Activated CD4-positive, alpha-beta T cell treated with anti-CD3 and anti-CD28 coated beads for 36 hours (primary cell): Measurements from ENCODE around the gene PMIS2. TPM values are rescaled to one million over a fixed set of nuclear protein-coding genes. Genes with fewer than 3 reads are reported as not detected.
"Not testable (repeated sequence)": the region's sequence is repeated elsewhere in the genome, so short reads cannot be mapped to it uniquely, and the experiment has no call there.

Experiments used
- ATAC-seq: fragments of 200-7000 bp; cut with Tn5 transposase; one replicate; pipeline ENCODE4 v1.10.0; 2021; ENCODE audit warnings: mild to moderate bottlenecking, moderate library complexity
- CTCF ChIA-PET: fragments of 350-600 bp; sonication (Branson Sonifier 250); formaldehyde crosslinking; loops from one replicate; lab custom pipeline; 2021; ENCODE audit warnings: antibody characterized with exemption; lab: Charles Lee
- POLR2A ChIA-PET: fragments of 350-600 bp; sonication (Branson Sonifier 250); formaldehyde crosslinking; loops from one replicate; lab custom pipeline; 2021; ENCODE audit warnings: antibody characterized with exemption, inconsistent platforms; lab: Charles Lee
- DNase-seq: peaks from one replicate; pipeline ENCODE4 v3.0.0-alpha.2; 2020
- H3K27ac Mint-ChIP-seq: one replicate; pipeline ENCODE4 v1.8.0; 2021; ENCODE audit warnings: mixed read lengths
- H3K27me3 Mint-ChIP-seq: one replicate; pipeline ENCODE4 v1.8.0; 2021; ENCODE audit warnings: mixed read lengths
- H3K36me3 Mint-ChIP-seq: one replicate; pipeline ENCODE4 v1.8.0; 2021; ENCODE audit warnings: low read depth, mixed read lengths
- H3K4me1 Mint-ChIP-seq: one replicate; pipeline ENCODE4 v1.8.0; 2021; ENCODE audit warnings: mixed read lengths
- H3K4me3 Mint-ChIP-seq: one replicate; pipeline ENCODE4 v1.8.0; 2021; ENCODE audit warnings: mild to moderate bottlenecking, moderate library complexity, mixed read lengths
- H3K9me3 Mint-ChIP-seq: one replicate; pipeline ENCODE4 v1.8.0; 2021; ENCODE audit warnings: low read depth, mixed read lengths
- intact Hi-C, 2 experiments: fragments of 100-400 bp; cut with DNase I in 1 of 2; cut with micrococcal nuclease in 1 of 2; formaldehyde crosslinking; loops; one replicate each; pipeline versions ENCODE4 v1.14.2 to v1.15.1; 2022 to 2024; cut with DNase I, micrococcal nuclease
- total RNA-seq, 2 experiments: library from RNA; stranded (reverse); gene quantifications; one replicate each; pipeline ENCODE4 v1.2.3, GENCODE V29; 2021

Gene PMIS2
- total RNA-seq, 2 experiments from 2014 or later = not detected

GRCh38 chr19:35595928-35596327 lies 10.0 kb downstream of the PMIS2 start:
- ChIA-PET CTCF (no interaction called here), POLR2A (no interaction called here)
- Mint-ChIP-seq H3K4me1 (peaks cover 4% of the 10 kb centered on the region), H3K4me3 (no peak overlapping the region), H3K36me3 (no peaks in the 10 kb centered on the region), H3K27ac (no peak overlapping the region), H3K27me3 (peaks cover 10% of the 10 kb centered on the region), H3K9me3 (no peaks in the 10 kb centered on the region)
- no peak for ATAC-seq
- intact Hi-C loops = no loop called here
- DNase-seq = no peak

DNA sequence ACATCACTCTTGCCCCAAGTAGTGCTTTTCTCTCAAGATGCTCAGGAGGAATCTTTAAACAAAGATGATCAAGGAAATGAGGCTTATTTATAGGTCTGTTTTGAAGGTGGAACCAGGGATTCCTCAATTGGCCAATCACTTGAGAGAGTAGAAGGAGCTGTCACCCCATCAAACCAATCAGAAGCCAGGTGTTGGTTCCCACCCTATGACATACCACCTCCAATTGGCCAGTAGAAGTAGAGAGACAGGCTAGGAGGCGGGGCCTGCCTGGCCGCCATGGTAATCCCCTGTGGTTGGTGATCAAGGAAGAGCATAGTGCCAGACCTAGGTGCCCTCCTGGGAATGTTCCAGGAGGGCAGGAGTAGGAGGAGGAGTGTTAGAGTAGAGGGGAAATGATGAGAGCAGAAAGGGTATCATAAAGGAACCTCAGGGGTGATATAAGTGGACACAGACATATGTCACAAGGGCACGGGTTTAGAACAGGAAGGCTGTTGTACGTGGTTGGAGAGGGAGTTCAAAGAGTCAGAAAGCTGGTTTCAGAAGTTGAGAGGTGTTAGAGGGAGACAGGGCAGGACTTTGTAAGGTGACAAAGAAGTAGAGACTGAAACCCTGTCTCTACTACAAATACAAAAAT lies 10.5 kb downstream of the PMIS2 start:
- no peaks in the 10 kb centered on the region for H3K36me3 Mint-ChIP-seq
- CTCF ChIA-PET = interaction anchor here (0.8 to 1.6 kb wide), 2 partner anchors 40 to 86 kb away, joined by 3 to 7 read pairs; no protein-coding TSS in a partner anchor

GRCh38 chr19:35601971-35602370 lies 16.0 kb downstream of the PMIS2 start:
- ChIA-PET POLR2A (no interaction called here), CTCF (interaction anchor here (0.8 to 1.1 kb wide), 2 partner anchors 9 to 10 kb away, joined by 3 read pairs; partner anchors contain the start of gene HAUS5)
- Mint-ChIP-seq H3K9me3 (no peaks in the 10 kb centered on the region), H3K36me3 (no peaks in the 10 kb centered on the region), H3K4me3 (no peak overlapping the region), H3K27me3 (peaks cover 8% of the 10 kb centered on the region), H3K4me1 (no peaks in the 10 kb centered on the region), H3K27ac (no peak overlapping the region)
- no peak for DNase-seq
- intact Hi-C loops = no loop called here
- ATAC-seq = no peak

More for the DNA sequence above, 10.5 kb downstream of the PMIS2 start:
- intact Hi-C loops = no loop called here
- H3K27ac Mint-ChIP-seq = peak overlapping the region; percentile 5
- no peak overlapping the region for H3K4me3 Mint-ChIP-seq
- ATAC-seq (peak; percentile 99), DNase-seq (peak; percentile 48)
- POLR2A ChIA-PET = no interaction called here
- H3K9me3 Mint-ChIP-seq = no peaks in the 10 kb centered on the region
- peaks cover 4% of the 10 kb centered on the region for H3K4me1 Mint-ChIP-seq
- peaks cover 11% of the 10 kb centered on the region for H3K27me3 Mint-ChIP-seq

- H3K4me1 Mint-ChIP-seq, ATAC-seq, H3K27ac Mint-ChIP-seq, intact Hi-C loops, H3K27me3 Mint-ChIP-seq, POLR2A ChIA-PET, H3K36me3 Mint-ChIP-seq, H3K4me3 Mint-ChIP-seq, DNase-seq: not testable (repeated sequence)
- CTCF ChIA-PET = interaction anchor here (0.7 to 1.1 kb wide), 2 partner anchors 20 to 330 kb away, joined by 3 to 4 read pairs; no protein-coding TSS in a partner anchor
- peaks cover 11% of the 10 kb centered on the region for H3K9me3 Mint-ChIP-seq
Measured at GRCh38 chr19:35604436-35604835, 18.5 kb downstream of the PMIS2 start.

GRCh38 chr19:35607170-35607569 lies 21.2 kb downstream of the PMIS2 start:
- intact Hi-C loops, H3K36me3 Mint-ChIP-seq, H3K27me3 Mint-ChIP-seq, H3K4me3 Mint-ChIP-seq, H3K27ac Mint-ChIP-seq, ATAC-seq, DNase-seq, POLR2A ChIA-PET: not testable (repeated sequence)
- CTCF ChIA-PET = interaction anchor here (1.2 kb wide), 1 partner anchor 57 kb away, joined by 4 read pairs; no protein-coding TSS in a partner anchor
- peaks cover 18% of the 10 kb centered on the region for H3K4me1 Mint-ChIP-seq
- H3K9me3 Mint-ChIP-seq = peaks cover 11% of the 10 kb centered on the region

DNA sequence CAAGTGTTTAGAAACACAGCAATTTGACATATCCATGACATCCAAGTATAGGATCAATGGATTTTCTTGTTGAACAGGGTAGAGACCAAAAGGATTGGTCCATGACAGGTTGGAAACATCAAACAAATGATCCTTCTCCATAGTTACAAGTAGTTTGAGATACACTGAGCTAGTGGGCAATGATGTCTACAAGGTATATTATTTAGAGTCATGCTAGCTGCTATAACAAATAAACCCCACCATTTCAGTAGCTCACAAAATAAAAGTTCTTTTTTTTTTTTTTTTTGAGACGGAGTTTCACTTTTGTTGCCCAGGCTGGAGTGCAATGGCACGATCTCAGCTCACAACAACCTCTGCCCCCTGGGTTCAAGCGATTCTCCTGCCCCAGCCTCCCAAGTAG lies 21.7 kb downstream of the PMIS2 start:
- intact Hi-C loops = no loop called here
- CTCF ChIA-PET = interaction anchor here (1.2 kb wide), 1 partner anchor 58 kb away, joined by 4 read pairs; no protein-coding TSS in a partner anchor
- no peak for ATAC-seq

DNA sequence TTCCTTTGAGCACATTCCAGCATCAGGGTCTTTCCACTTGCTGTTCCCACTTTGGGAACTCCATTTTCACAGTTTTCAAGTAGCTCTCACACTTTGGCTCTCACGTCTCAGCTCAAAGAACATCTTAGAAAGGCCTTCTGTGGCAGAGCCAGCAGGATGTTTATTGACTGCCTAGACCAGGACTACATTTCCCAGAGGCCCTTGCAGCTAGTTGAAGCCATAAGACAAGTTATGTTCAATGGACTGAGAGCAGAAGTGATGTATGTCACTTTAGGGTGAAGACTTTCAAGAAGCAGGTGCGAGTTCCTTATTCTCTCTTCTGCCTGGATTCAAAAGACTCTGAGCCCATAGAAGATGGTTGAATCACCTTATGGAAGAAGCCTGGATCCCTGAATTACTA lies 22.3 kb downstream of the PMIS2 start:
- no peak overlapping the region for H3K4me3 Mint-ChIP-seq
- CTCF ChIA-PET = interaction anchor here (1.0 to 1.2 kb wide), 2 partner anchors 16 to 58 kb away, joined by 3 to 4 read pairs; no protein-coding TSS in a partner anchor

More for the DNA sequence above, 21.7 kb downstream of the PMIS2 start:
- H3K27me3 Mint-ChIP-seq = no peaks in the 10 kb centered on the region
- no peak overlapping the region for H3K4me3 Mint-ChIP-seq
- no peaks in the 10 kb centered on the region for H3K36me3 Mint-ChIP-seq
- no peak for DNase-seq
- POLR2A ChIA-PET = no interaction called here
- peaks cover 19% of the 10 kb centered on the region for H3K4me1 Mint-ChIP-seq
- H3K27ac Mint-ChIP-seq = no peak overlapping the region
- H3K9me3 Mint-ChIP-seq = peaks cover 11% of the 10 kb centered on the region

DNA sequence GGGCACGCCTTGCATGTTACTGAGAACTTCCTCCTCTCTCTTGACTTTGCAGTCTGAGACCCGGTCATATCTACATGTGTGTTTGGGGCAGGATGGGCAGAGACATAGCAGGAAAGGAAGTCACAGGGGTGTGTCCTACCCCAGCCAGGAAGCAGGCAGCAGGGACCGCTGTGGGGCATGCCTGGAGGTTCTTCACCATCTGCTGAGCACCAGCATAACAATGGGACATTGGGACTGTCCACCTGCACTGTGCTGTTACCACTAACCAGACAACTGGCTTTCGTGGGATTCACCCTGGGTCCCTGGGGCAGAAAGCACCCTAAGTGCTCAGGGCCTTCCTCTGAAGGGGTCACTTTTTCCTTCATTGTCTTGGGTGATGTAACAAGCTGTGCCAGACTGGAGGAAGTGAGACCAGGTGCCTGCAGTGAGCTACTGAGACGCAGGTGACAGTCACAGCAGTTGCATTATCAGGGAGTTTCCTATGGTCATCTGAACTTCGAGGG lies 23.9 kb downstream of the PMIS2 start:
- ATAC-seq (peak; percentile 15), DNase-seq (peak; percentile 35)
- no peaks in the 10 kb centered on the region for H3K27me3 Mint-ChIP-seq
- ChIA-PET POLR2A (interaction anchor here (0.7 kb wide), 1 partner anchor 12 kb away, joined by 3 read pairs; no protein-coding TSS in a partner anchor), CTCF (no interaction called here)
- no peak overlapping the region for H3K4me3 Mint-ChIP-seq
- H3K9me3 Mint-ChIP-seq = peaks cover 11% of the 10 kb centered on the region
- H3K36me3 Mint-ChIP-seq = peaks cover 1% of the 10 kb centered on the region
- peak overlapping the region; percentile 44 for H3K27ac Mint-ChIP-seq
- peaks cover 23% of the 10 kb centered on the region for H3K4me1 Mint-ChIP-seq
- intact Hi-C loops = loop anchor here in 1 of 2 experiments (5.0 kb wide), 1 partner anchor 258 kb away; no protein-coding TSS in a partner anchor

More for the DNA sequence above, 22.3 kb downstream of the PMIS2 start:
- no peaks in the 10 kb centered on the region for H3K36me3 Mint-ChIP-seq
- H3K27ac Mint-ChIP-seq = peak overlapping the region; percentile 16
- intact Hi-C loops = no loop called here
- peak; percentile 21 for DNase-seq
- H3K9me3 Mint-ChIP-seq = peaks cover 11% of the 10 kb centered on the region
- H3K4me1 Mint-ChIP-seq = peaks cover 19% of the 10 kb centered on the region
- no peak for ATAC-seq
- POLR2A ChIA-PET = no interaction called here
- H3K27me3 Mint-ChIP-seq = no peaks in the 10 kb centered on the region

- no peaks in the 10 kb centered on the region for H3K27me3 Mint-ChIP-seq
- peaks cover 11% of the 10 kb centered on the region for H3K9me3 Mint-ChIP-seq
- ChIA-PET CTCF (interaction anchor here (0.6 to 1.4 kb wide), 7 partner anchors 10 to 494 kb away, joined by 3 to 5 read pairs (median 3); no protein-coding TSS in a partner anchor), POLR2A (interaction anchor here (1.0 kb wide), 1 partner anchor 16 kb away, joined by 3 read pairs; no protein-coding TSS in a partner anchor)
- peak overlapping the region; percentile 90 for H3K27ac Mint-ChIP-seq
- no peak for ATAC-seq
- peaks cover 23% of the 10 kb centered on the region for H3K4me1 Mint-ChIP-seq
- intact Hi-C loops = loop anchor here (1.0 to 5.0 kb wide), 8 partner anchors 16 to 343 kb away; partner anchors contain the start of genes COX6B1 (in 1 of the 2) and TMEM147 (in 1 of the 2)
- peak overlapping the region; percentile 81 for H3K4me3 Mint-ChIP-seq
- no peak for DNase-seq
- H3K36me3 Mint-ChIP-seq = peaks cover 12% of the 10 kb centered on the region
Measured at GRCh38 chr19:35612224-35612558, 26.2 kb downstream of the PMIS2 start.

GRCh38 chr19:35612559-35613321 lies 26.8 kb downstream of the PMIS2 start, which contains the start of gene HAUS5:
HAUS5 (plus strand) TSS chr19:35612735; CDS start chr19:35612795, 60 bp downstream.
- ATAC-seq (peak; percentile 96), DNase-seq (peak; percentile 98)
- peaks cover 8% of the 10 kb centered on the region for H3K9me3 Mint-ChIP-seq
- CTCF ChIA-PET = interaction anchor here (0.6 to 1.4 kb wide), 8 partner anchors 11 to 494 kb away, joined by 3 to 5 read pairs (median 4); no protein-coding TSS in a partner anchor
- peak within 1 kb of the TSS; percentile 81 for H3K4me3 Mint-ChIP-seq
- peak within 1 kb of the TSS; percentile 90 for H3K27ac Mint-ChIP-seq
- H3K27me3 Mint-ChIP-seq = no peaks in the 10 kb centered on the region
- POLR2A ChIA-PET = interaction anchor here (0.7 to 1.0 kb wide), 2 partner anchors 16 to 36 kb away, joined by 3 to 8 read pairs; no protein-coding TSS in a partner anchor
- H3K4me1 Mint-ChIP-seq = peaks cover 23% of the 10 kb centered on the region
- intact Hi-C loops = loop anchor here (1.0 to 5.0 kb wide), 8 partner anchors 16 to 343 kb away; partner anchors contain the start of genes COX6B1 (in 1 of the 2) and TMEM147 (in 1 of the 2)
- peaks cover 12% of the 10 kb centered on the region for H3K36me3 Mint-ChIP-seq
